Measurements from ENCODE around the gene LHX6. TPM values are rescaled to one million over a fixed set of nuclear protein-coding genes. Genes with fewer than 3 reads are reported as not detected.

LHX6 gene
- total and polyA plus RNA-seq, 2 of the 8 experiments (the other 6 are each of a cell fraction or from before 2014, with no cell fraction given): 0.92 to 1.2 TPM

DNA sequence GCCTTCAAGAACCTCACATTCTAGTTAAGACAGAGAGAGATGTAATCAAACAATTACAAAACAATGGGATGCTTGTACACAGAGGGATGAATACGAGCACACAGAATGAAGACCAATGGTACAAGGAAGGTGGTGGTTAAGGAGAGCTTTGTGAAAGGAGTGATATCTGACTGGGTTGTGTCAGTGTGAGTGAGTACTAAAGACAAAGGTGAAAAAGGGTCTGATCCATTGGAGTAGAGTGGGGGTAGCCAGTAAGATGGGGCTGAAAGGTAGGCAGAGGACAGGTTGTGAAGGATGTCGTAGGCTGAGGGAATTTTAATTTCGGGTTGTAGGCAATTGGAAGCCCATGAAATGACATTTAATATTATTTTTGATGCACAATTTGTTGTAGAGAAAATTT lies 26.0 kb upstream of the LHX6 start:
- Histone ChIP-seq H2BK20ac (ENCODE audit: low read length) (no peak overlapping the region), H2BK15ac (ENCODE audit: low read length) (no peak overlapping the region), H3K27ac (ENCODE audit: low read depth, low read length) (no peak overlapping the region), H4K91ac (replicated peaks; ENCODE audit: insufficient read length, low read length) (no peak overlapping the region), H3K4me1 (replicated peaks in 1 of 4; ENCODE audit: control insufficient read depth in 3 of 4, insufficient read depth in 4 of 4, low read length in 3 of 4) (peaks cover 0 to 6% (median 5%) of the 10 kb centered on the region in 4 experiments; a peak in 4 of 7 replicates), H3K4ac (replicated peaks; ENCODE audit: insufficient read length, low read depth, low read length) (no peak overlapping the region), H4K20me1 (replicated peaks in 1 of 2; ENCODE audit: control insufficient read depth in 1 of 2, insufficient read depth in 2 of 2, low read length in 2 of 2) (peaks cover 0 to 3% of the 10 kb centered on the region in 2 experiments), H3K79me2 (ENCODE audit: control insufficient read depth in 1 of 2, insufficient read depth in 2 of 2, low read length in 2 of 2) (no peaks in the 10 kb centered on the region), H2BK5ac (ENCODE audit: low read depth, low read length) (0 out of 2 replicates have a peak overlapping the region, but pooled peaks have one; percentile 22), H2BK120ac (replicated peaks; ENCODE audit: low read depth, low read length) (no peak overlapping the region), H2AFZ (ENCODE audit: low read length) (no peak overlapping the region), H2AK5ac (ENCODE audit: low read depth, low read length) (no peak overlapping the region), H3K56ac (replicated peaks; ENCODE audit: insufficient read length, low read depth, low read length) (no peak overlapping the region), H3K4me3 (ENCODE audit: extremely low read depth in 1 of 4, insufficient read depth in 2 of 4, low read depth in 3 of 4, low read length in 4 of 4) (no peak overlapping the region), H3K23me2 (ENCODE audit: low read depth, low read length) (no peaks in the 10 kb centered on the region), H3K18ac (ENCODE audit: extremely low read depth, low read length) (no peak overlapping the region), H3K23ac (ENCODE audit: insufficient read length) (no peak overlapping the region), H3K4me2 (ENCODE audit: insufficient read depth in 1 of 2, low read depth in 2 of 2, low read length in 2 of 2) (no peak overlapping the region), H3K36me3 (ENCODE audit: control insufficient read depth in 2 of 4, insufficient read depth in 4 of 4, low read length in 3 of 4) (peaks cover 0 to 23% (median 10%) of the 10 kb centered on the region in 4 experiments; a peak in 6 of 8 replicates), H3K14ac (ENCODE audit: insufficient read length) (no peak overlapping the region), H3K27me3 (replicated peaks in 1 of 4; ENCODE audit: control insufficient read depth in 3 of 4, extremely low read depth in 1 of 4, insufficient read depth in 3 of 4, low read length in 3 of 4) (no peaks in the 10 kb centered on the region), H3K79me1 (ENCODE audit: low read depth, low read length) (no peaks in the 10 kb centered on the region), H4K5ac (ENCODE audit: insufficient read length, low read depth, low read length) (no peak overlapping the region), H3K9ac (replicated peaks in 1 of 4; ENCODE audit: extremely low read depth in 1 of 4, low read depth in 3 of 4, low read length in 3 of 4) (no peak overlapping the region), H4K8ac (ENCODE audit: extremely low read depth, insufficient read depth, low read length) (no peak overlapping the region), H3K9me3 (ENCODE audit: insufficient read depth in 2 of 2, low read depth in 1 of 2, low read length in 1 of 2) (no peaks in the 10 kb centered on the region), H2BK12ac (ENCODE audit: low read depth, low read length) (no peak overlapping the region)
- FAIRE-seq (no peak), DNase-seq (ENCODE audit: low read depth in 1 of 2, low spot score in 2 of 2) (no peak)
- TF ChIP-seq, protein P1, sequence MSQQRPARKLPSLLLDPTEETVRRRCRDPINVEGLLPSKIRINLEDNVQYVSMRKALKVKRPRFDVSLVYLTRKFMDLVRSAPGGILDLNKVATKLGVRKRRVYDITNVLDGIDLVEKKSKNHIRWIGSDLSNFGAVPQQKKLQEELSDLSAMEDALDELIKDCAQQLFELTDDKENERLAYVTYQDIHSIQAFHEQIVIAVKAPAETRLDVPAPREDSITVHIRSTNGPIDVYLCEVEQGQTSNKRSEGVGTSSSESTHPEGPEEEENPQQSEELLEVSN (IDR thresholded peaks at IDR 0.05): no peak
- TF ChIP-seq NRF1 (IDR thresholded peaks at IDR 0.05; ENCODE audit: low read depth, low read length) (no peak), SP2 (IDR thresholded peaks at IDR 0.05; ENCODE audit: low read length) (no peak), RBBP5 (IDR thresholded peaks at IDR 0.05; ENCODE audit: borderline replicate concordance, low read depth, low read length) (no peak)
- TF ChIP-seq, protein P2, sequence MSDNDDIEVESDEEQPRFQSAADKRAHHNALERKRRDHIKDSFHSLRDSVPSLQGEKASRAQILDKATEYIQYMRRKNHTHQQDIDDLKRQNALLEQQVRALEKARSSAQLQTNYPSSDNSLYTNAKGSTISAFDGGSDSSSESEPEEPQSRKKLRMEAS (IDR thresholded peaks at IDR 0.05): no peak
- WGBS, 2 experiments (ENCODE audit: extremely low coverage in 1 of 2, insufficient coverage in 1 of 2, insufficient read length in 1 of 2, insufficient replicate concordance in 2 of 2, low coverage in 1 of 2, low lambda C conversion rate in 2 of 2, missing lambda C conversion rate in 1 of 2): 88% methylated on average over 3 of the region's 3 CpGs; no CpG with 5 or more reads in 1 of the 2 experiments
- ChIA-PET POLR2A (ENCODE audit: partially characterized antibody) (interaction anchor here (0.7 to 0.9 kb wide), 2 partner anchors 10 to 15 kb away, joined by 3 read pairs; partner anchors contain the start of genes MRRF and RBM18), CTCF (ENCODE audit: partially characterized antibody) (interaction anchor here (0.8 to 1.5 kb wide), 4 partner anchors 9 to 102 kb away, joined by 3 to 4 read pairs (median 4); no protein-coding TSS in a partner anchor)
